ENCODE measurements around the gene CYFIP1.

DNA sequence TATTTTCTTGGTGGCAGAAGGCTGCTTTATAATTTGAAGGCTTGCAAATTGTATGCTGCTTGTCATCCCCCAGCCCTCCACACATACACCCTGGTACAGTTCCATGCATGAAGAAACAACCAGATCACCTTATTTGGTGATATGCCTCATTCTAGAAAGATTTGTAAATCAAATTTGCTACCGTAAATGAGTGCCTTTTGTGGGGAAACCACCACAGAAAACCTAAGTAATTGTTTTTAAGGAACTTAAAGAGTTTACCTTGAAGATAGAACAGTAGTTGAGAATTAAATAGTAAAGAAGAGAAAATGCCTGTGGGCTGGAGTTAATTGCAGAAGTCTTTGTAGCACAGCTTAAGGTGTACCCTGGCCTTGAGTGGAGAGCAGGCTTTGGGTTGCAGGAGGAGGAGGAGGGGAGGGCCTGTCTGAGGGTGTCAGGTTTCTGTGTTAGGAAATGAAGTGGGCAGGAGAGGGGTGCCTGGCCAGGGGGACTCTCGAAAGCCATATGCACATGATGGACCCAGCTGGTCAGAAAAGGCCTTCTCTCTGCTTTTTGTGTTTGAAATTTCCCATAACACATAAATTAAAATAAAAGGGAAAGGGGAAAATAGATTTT lies 134.8 kb downstream of the CYFIP1 start:
- TF ChIP-seq, protein P1, sequence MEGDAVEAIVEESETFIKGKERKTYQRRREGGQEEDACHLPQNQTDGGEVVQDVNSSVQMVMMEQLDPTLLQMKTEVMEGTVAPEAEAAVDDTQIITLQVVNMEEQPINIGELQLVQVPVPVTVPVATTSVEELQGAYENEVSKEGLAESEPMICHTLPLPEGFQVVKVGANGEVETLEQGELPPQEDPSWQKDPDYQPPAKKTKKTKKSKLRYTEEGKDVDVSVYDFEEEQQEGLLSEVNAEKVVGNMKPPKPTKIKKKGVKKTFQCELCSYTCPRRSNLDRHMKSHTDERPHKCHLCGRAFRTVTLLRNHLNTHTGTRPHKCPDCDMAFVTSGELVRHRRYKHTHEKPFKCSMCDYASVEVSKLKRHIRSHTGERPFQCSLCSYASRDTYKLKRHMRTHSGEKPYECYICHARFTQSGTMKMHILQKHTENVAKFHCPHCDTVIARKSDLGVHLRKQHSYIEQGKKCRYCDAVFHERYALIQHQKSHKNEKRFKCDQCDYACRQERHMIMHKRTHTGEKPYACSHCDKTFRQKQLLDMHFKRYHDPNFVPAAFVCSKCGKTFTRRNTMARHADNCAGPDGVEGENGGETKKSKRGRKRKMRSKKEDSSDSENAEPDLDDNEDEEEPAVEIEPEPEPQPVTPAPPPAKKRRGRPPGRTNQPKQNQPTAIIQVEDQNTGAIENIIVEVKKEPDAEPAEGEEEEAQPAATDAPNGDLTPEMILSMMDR (IDR thresholded peaks at IDR 0.05; ENCODE audit: low read depth, low read length, poor library complexity, severe bottlenecking): no peak
- TF ChIP-seq EZH2phosphoT487 (IDR thresholded peaks at IDR 0.05; ENCODE audit: borderline replicate concordance, low read length): no peak

All from DOHH2 (cell line).